Neural progenitor cell (in vitro differentiated cells): ENCODE results near the gene RYR3. TPM values are rescaled to one million over a fixed set of nuclear protein-coding genes. Genes with fewer than 3 reads are reported as not detected.

Experiments
- DNase-seq: peaks from one replicate; pipeline ENCODE4 v3.0.0-alpha.2; 2016; ENCODE audit warnings: low spot score
- H2AFZ ChIP-seq: fragments of 200-600 bp; sonication (generic); replicated peaks from 2 replicates; pipeline ENCODE4 v1.6.1; 2016; ENCODE audit warnings: antibody characterized with exemption
- H3F3A ChIP-seq: fragments of 200-600 bp; sonication (generic); 2 replicates; pipeline ENCODE4 v1.6.1; 2016; ENCODE audit warnings: antibody characterized with exemption, low read depth
- H3K27ac ChIP-seq: fragments of 200-600 bp; sonication (generic); 2 replicates; pipeline ENCODE4 v1.5.1; 2016; ENCODE audit warnings: mild to moderate bottlenecking
- H3K27me3 ChIP-seq: fragments of 200-600 bp; sonication (generic); 2 replicates; pipeline ENCODE4 v1.6.1; 2016; ENCODE audit warnings: mild to moderate bottlenecking, moderate library complexity
- H3K36me3 ChIP-seq: fragments of 200-600 bp; sonication (generic); 2 replicates; pipeline ENCODE4 v1.5.1; 2016
- H3K4me1 ChIP-seq: fragments of 200-600 bp; sonication (generic); 2 replicates; pipeline ENCODE4 v1.6.1; 2016; ENCODE audit warnings: mixed run types
- H3K4me2 ChIP-seq: fragments of 200-600 bp; sonication (generic); 2 replicates; pipeline ENCODE4 v1.6.1; 2016
- H3K4me3 ChIP-seq: fragments of 200-600 bp; sonication (generic); 2 replicates; pipeline ENCODE4 v1.5.1; 2016
- H3K79me2 ChIP-seq: fragments of 200-600 bp; sonication (generic); 2 replicates; pipeline ENCODE4 v1.6.1; 2016; ENCODE audit warnings: low read depth
- H3K9ac ChIP-seq: fragments of 200-600 bp; sonication (generic); 2 replicates; pipeline ENCODE4 v1.6.1; 2016
- H3K9me3 ChIP-seq: fragments of 200-600 bp; sonication (generic); 2 replicates; pipeline ENCODE4 v1.5.1; 2016; ENCODE audit warnings: low read depth
- H4K20me1 ChIP-seq: fragments of 200-600 bp; sonication (generic); 2 replicates; pipeline ENCODE4 v1.6.1; 2016; ENCODE audit warnings: low read depth
- H3K27ac Mint-ChIP-seq: 3 replicates; pipeline ENCODE4 v1.8.0; 2021; ENCODE audit warnings: mixed read lengths
- H3K27me3 Mint-ChIP-seq: 2 replicates; pipeline ENCODE4 v1.8.0; 2022; ENCODE audit warnings: low read depth, mild to moderate bottlenecking, inconsistent platforms, moderate library complexity, mixed read lengths; ENCODE audit not compliant: insufficient read depth
- H3K36me3 Mint-ChIP-seq: 3 replicates; pipeline ENCODE4 v1.8.0; 2021; ENCODE audit warnings: mixed read lengths
- H3K4me1 Mint-ChIP-seq: 3 replicates; pipeline ENCODE4 v1.8.0; 2021; ENCODE audit warnings: mixed read lengths
- H3K4me3 Mint-ChIP-seq: 3 replicates; pipeline ENCODE4 v1.8.0; 2021; ENCODE audit warnings: mild to moderate bottlenecking, moderate library complexity, mixed read lengths
- H3K9me3 Mint-ChIP-seq: 3 replicates; pipeline ENCODE4 v1.8.0; 2020; ENCODE audit warnings: mixed read lengths
- CTCF ChIP-seq: fragments of 200-600 bp; sonication (generic); IDR thresholded peaks from 2 replicates; pipeline ENCODE4 v1.5.1; 2017; ENCODE audit warnings: antibody characterized with exemption, mild to moderate bottlenecking
- EZH2 ChIP-seq: fragments of 200-600 bp; sonication (generic); IDR thresholded peaks from 2 replicates; pipeline ENCODE4 v1.6.1; 2017; ENCODE audit warnings: antibody characterized with exemption, mild to moderate bottlenecking, moderate library complexity
- EZH2phosphoT487 ChIP-seq: fragments of 200-600 bp; sonication (generic); IDR thresholded peaks from 2 replicates; pipeline ENCODE4 v1.6.1; 2017; ENCODE audit warnings: antibody characterized with exemption
- total RNA-seq: library from RNA; depleted of rRNA; stranded (reverse); fragments of >200 nt; gene quantifications from 2 replicates; pipeline ENCODE4 v1.2.3, GENCODE V29; 2015; ENCODE audit warnings: low replicate concordance

Gene RYR3
- total RNA-seq: 2.1 and 4.4 TPM in 2 replicates

GRCh38 chr15:33310481-33311311 lies at the start of gene RYR3:
Gene RYR3 (plus strand): TSS chr15:33310967. CDS start chr15:33311046, 79 bp downstream.
- H3K27ac ChIP-seq: no peak within 1 kb of the TSS
- no peaks in the 10 kb centered on the region for H3K9me3 ChIP-seq
- H3K27ac Mint-ChIP-seq: peak within 1 kb of the TSS; percentile 91
- H3K4me1 ChIP-seq: peaks cover 4% of the 10 kb centered on the region
- no peaks in the 10 kb centered on the region for H4K20me1 ChIP-seq
- TF ChIP-seq EZH2: peak; percentile 33
- no peak for TF ChIP-seq CTCF
- H3K79me2 ChIP-seq: no peaks in the 10 kb centered on the region
- no peak within 1 kb of the TSS for H3K9ac ChIP-seq
- peaks cover 24% of the 10 kb centered on the region for H3K27me3 Mint-ChIP-seq
- H3F3A ChIP-seq: no peaks in the 10 kb centered on the region
- no peaks in the 10 kb centered on the region for H3K36me3 Mint-ChIP-seq
- peak; percentile 84 for DNase-seq
- peaks cover 4% of the 10 kb centered on the region for H3K9me3 Mint-ChIP-seq
- H3K4me3 Mint-ChIP-seq: peak within 1 kb of the TSS; percentile 94
- peaks cover 53% of the 10 kb centered on the region for H3K27me3 ChIP-seq
- no peaks in the 10 kb centered on the region for H3K36me3 ChIP-seq
- peaks cover 10% of the 10 kb centered on the region for H3K4me1 Mint-ChIP-seq
- peak within 1 kb of the TSS; percentile 89 for H2AFZ ChIP-seq
- peak within 1 kb of the TSS; percentile 93 for H3K4me2 ChIP-seq
- H3K4me3 ChIP-seq: peak within 1 kb of the TSS; percentile 62

- Histone ChIP-seq H2AFZ (no peak overlapping the region), H3K9ac (no peak overlapping the region), H3K36me3 (no peaks in the 10 kb centered on the region), H3K9me3 (no peaks in the 10 kb centered on the region), H3K4me2 (no peak overlapping the region), H3K79me2 (no peaks in the 10 kb centered on the region), H3F3A (no peaks in the 10 kb centered on the region), H3K27ac (no peak overlapping the region), H3K27me3 (no peaks in the 10 kb centered on the region), H3K4me1 (no peaks in the 10 kb centered on the region), H4K20me1 (no peaks in the 10 kb centered on the region), H3K4me3 (no peak overlapping the region)
- Mint-ChIP-seq H3K27ac (no peak overlapping the region), H3K4me1 (no peaks in the 10 kb centered on the region), H3K36me3 (no peaks in the 10 kb centered on the region), H3K9me3 (peaks cover 6% of the 10 kb centered on the region), H3K27me3 (no peaks in the 10 kb centered on the region), H3K4me3 (no peak overlapping the region)
- TF ChIP-seq EZH2: no peak
- no peak for TF ChIP-seq EZH2phosphoT487
- no peak for TF ChIP-seq CTCF
- DNase-seq: no peak
Measured at GRCh38 chr15:33262306-33262705, 48.5 kb upstream of the RYR3 start.

GRCh38 chr15:33277689-33278088 lies 33.1 kb upstream of the RYR3 start:
- Histone ChIP-seq H3K4me2 (no peak overlapping the region), H3K27me3 (no peaks in the 10 kb centered on the region), H3K9me3 (no peaks in the 10 kb centered on the region), H3K9ac (no peak overlapping the region), H4K20me1 (no peaks in the 10 kb centered on the region), H3F3A (no peaks in the 10 kb centered on the region), H3K79me2 (no peaks in the 10 kb centered on the region), H3K36me3 (no peaks in the 10 kb centered on the region), H3K4me1 (no peaks in the 10 kb centered on the region), H2AFZ (no peak overlapping the region), H3K27ac (no peak overlapping the region), H3K4me3 (no peak overlapping the region)
- TF ChIP-seq EZH2: no peak
- no peak for TF ChIP-seq EZH2phosphoT487
- TF ChIP-seq CTCF: no peak
- Mint-ChIP-seq H3K36me3 (no peaks in the 10 kb centered on the region), H3K4me3 (no peak overlapping the region), H3K9me3 (peaks cover 10% of the 10 kb centered on the region), H3K27me3 (peaks cover 2% of the 10 kb centered on the region), H3K4me1 (no peaks in the 10 kb centered on the region), H3K27ac (no peak overlapping the region)
- no peak for DNase-seq
